ENCODE results near the gene LGALS13. TPM values are rescaled to one million over a fixed set of nuclear protein-coding genes. Genes with fewer than 3 reads are reported as not detected.

LGALS13 gene, protein sequence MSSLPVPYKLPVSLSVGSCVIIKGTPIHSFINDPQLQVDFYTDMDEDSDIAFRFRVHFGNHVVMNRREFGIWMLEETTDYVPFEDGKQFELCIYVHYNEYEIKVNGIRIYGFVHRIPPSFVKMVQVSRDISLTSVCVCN
- total RNA-seq = not detected in 3 replicates

DNA sequence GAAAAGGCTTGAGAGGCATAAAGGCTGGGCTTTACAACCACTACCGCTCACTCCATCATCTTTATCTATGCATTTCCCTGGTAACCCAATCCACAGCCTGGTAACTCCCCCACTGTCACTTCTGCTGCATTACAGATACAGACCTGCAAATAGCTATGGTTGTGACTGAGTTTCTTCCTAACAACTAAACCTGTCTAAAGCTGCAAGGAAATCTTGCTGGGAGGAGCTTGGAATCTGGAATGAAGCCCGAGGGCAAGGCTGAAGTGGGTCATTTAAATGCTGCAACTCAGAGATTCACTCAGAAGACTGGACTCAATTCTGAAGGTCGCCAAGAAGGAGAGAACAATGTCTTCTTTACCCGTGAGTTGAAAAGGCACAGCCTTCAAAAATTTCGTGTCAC is at the start of gene LGALS13:
Gene LGALS13, plus strand, starts transcription at position 301 of the 400 bp plus-strand sequence. Its CDS starts 45 bp downstream, at position 346.
- Mint-ChIP-seq H3K27ac (no peak within 1 kb of the TSS), H3K36me3 (no peaks in the 10 kb centered on the region), H3K27me3 (ENCODE audit: low read depth) (peaks cover 27% of the 10 kb centered on the region), H3K4me1 (no peaks in the 10 kb centered on the region), H3K9me3 (peaks cover 6% of the 10 kb centered on the region), H3K4me3 (no peak within 1 kb of the TSS)
- no peak for DNase-seq (ENCODE audit: low spot score in 2 of 2, unreplicated experiment in 2 of 2)
- TF ChIP-seq, protein P1, sequence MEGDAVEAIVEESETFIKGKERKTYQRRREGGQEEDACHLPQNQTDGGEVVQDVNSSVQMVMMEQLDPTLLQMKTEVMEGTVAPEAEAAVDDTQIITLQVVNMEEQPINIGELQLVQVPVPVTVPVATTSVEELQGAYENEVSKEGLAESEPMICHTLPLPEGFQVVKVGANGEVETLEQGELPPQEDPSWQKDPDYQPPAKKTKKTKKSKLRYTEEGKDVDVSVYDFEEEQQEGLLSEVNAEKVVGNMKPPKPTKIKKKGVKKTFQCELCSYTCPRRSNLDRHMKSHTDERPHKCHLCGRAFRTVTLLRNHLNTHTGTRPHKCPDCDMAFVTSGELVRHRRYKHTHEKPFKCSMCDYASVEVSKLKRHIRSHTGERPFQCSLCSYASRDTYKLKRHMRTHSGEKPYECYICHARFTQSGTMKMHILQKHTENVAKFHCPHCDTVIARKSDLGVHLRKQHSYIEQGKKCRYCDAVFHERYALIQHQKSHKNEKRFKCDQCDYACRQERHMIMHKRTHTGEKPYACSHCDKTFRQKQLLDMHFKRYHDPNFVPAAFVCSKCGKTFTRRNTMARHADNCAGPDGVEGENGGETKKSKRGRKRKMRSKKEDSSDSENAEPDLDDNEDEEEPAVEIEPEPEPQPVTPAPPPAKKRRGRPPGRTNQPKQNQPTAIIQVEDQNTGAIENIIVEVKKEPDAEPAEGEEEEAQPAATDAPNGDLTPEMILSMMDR (IDR thresholded peaks at IDR 0.05; ENCODE audit: unreplicated experiment) = no peak

DNA sequence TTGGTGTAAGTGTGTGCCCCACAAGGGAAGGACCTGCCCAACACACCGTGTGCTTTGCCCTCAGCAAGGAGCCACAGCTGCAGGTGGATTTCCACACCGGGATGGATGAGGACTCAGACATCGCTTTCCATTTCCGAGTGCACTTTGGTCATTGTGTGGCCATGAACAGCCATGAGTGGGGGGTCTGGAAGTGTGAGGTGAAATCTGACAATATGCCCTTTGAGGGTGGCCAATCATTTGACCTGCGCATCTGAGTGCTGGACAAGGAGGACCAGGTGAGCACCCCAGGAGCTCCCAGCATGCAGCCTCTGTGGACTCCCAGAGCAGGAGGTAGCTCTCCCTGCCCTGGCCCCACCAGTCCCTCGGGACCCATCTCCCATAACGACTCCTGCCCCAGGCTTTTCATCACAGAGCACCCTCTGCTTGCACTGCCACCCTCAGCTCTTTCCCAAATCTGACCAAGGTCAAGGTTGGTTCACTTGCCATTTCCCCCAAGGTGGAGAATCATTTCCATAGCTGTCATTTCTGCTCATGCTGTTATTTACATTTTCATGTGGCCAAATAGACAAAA is 49.2 kb upstream of the LGALS13 start:
- peaks cover 5% of the 10 kb centered on the region for H3K4me1 Mint-ChIP-seq
- no peaks in the 10 kb centered on the region for H3K9me3 Mint-ChIP-seq
- no peak overlapping the region for H3K27ac Mint-ChIP-seq
- no peak for DNase-seq (ENCODE audit: low spot score in 2 of 2, unreplicated experiment in 2 of 2)
- TF ChIP-seq, protein P1 (IDR thresholded peaks at IDR 0.05; ENCODE audit: unreplicated experiment) = no peak
- peaks cover 25% of the 10 kb centered on the region for H3K27me3 Mint-ChIP-seq (ENCODE audit: low read depth)
- H3K36me3 Mint-ChIP-seq = no peaks in the 10 kb centered on the region
- no peak overlapping the region for H3K4me3 Mint-ChIP-seq

DNA sequence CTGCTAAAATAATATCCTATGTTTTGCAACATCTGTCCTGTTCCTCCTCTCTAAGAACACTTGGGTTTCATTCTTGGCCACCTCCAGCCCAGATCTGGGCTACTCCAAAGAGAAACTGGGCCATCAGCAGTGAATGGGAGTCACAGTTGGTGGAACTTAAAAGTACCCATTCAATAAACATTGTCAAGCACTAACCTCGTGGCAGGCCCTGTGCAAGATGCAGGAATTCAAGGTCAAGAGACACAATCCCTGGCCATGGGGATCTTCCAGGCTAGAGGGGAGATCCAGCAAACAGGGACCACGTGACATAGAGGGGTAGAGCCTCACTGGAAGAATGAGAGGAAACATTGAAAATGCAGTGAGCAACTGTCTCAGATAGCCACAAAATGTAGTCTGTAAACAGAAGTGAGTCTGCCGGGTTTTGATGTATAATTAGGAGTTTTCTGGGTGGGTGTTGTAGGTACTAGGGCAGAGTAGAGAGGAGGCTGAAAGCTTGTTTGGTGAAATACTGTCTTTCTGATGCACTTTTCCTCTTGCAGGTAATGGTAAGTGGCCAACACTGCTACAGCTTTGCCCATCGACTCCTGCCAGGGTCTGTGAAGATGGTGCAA is 47.5 kb upstream of the LGALS13 start:
- no peak overlapping the region for H3K4me3 Mint-ChIP-seq
- TF ChIP-seq, protein P1 (IDR thresholded peaks at IDR 0.05; ENCODE audit: unreplicated experiment) = no peak
- no peak overlapping the region for H3K27ac Mint-ChIP-seq
- H3K36me3 Mint-ChIP-seq = no peaks in the 10 kb centered on the region
- DNase-seq (ENCODE audit: low spot score in 2 of 2, unreplicated experiment in 2 of 2) = no peak
- peaks cover 10% of the 10 kb centered on the region for H3K4me1 Mint-ChIP-seq
- peaks cover 26% of the 10 kb centered on the region for H3K27me3 Mint-ChIP-seq (ENCODE audit: low read depth)
- no peaks in the 10 kb centered on the region for H3K9me3 Mint-ChIP-seq

DNA sequence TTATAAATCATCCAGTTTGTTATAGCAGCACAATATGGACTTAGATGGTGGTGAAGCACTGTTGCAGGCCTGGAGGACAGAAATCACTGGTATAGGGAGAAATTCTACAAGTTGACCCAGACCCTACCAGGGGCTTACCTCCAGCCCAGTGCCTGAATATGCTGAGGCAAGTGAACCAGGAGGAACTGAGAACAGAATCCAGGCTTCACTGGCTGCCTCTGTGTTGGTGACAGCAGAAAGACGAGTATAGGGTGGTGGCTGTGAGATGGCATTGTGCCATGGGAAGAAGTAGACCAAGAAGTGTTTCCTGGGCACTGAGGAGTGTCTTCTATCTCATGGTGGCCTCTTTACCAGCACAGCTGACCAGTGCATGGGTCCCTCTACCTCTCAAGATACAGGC is 46.4 kb upstream of the LGALS13 start:
- peaks cover 31% of the 10 kb centered on the region for H3K27me3 Mint-ChIP-seq (ENCODE audit: low read depth)

DNA sequence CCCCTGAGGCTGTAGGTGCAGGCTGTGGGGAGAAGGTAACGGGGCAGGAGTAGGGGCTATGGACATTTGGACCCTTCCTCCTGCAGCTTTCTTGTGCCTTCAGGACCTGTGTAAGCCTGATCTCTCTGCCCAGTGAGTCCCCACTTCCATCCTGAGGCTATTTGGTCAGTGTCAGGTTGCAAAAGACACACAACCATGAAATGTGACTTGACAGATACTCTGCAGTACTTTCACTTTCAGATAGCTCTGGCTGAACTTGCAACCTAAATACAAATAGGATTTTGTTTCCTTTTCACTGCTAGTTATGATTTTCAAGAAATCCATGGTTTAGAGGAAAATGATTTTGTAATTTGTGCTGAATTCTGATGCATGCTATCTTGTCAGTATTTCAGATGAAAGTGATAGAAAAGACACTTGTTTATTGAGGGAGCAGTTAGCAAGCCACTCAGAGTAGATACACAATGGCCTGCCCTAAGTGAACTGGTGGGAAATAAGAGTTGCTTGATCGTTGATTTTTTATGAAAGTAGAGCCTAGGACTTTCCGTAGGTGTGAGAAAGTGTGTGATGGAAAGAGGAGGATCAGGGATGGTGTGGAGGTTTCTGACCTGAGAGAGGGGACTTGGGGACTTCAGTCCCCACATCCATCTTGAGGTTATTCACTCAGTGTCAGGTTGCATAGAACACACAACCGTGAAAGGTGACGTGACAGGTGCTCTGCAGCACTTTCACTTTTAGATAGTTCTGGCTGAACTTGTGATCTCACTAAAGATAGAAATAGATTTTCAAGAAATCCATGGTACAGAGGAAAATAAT is 44.3 kb upstream of the LGALS13 start:
- H3K9me3 Mint-ChIP-seq = no peaks in the 10 kb centered on the region
- no peak overlapping the region for H3K4me3 Mint-ChIP-seq
- TF ChIP-seq, protein P1 (IDR thresholded peaks at IDR 0.05; ENCODE audit: unreplicated experiment) = no peak
- peaks cover 31% of the 10 kb centered on the region for H3K27me3 Mint-ChIP-seq (ENCODE audit: low read depth)
- no peak for DNase-seq (ENCODE audit: low spot score in 2 of 2, unreplicated experiment in 2 of 2)
- peaks cover 10% of the 10 kb centered on the region for H3K4me1 Mint-ChIP-seq
- no peak overlapping the region for H3K27ac Mint-ChIP-seq
- no peaks in the 10 kb centered on the region for H3K36me3 Mint-ChIP-seq

More for the DNA sequence above, 46.4 kb upstream of the LGALS13 start:
- no peak overlapping the region for H3K27ac Mint-ChIP-seq
- DNase-seq (ENCODE audit: low spot score in 2 of 2, unreplicated experiment in 2 of 2) = no peak
- H3K36me3 Mint-ChIP-seq = no peaks in the 10 kb centered on the region
- no peak overlapping the region for H3K4me3 Mint-ChIP-seq
- peaks cover 10% of the 10 kb centered on the region for H3K4me1 Mint-ChIP-seq
- no peaks in the 10 kb centered on the region for H3K9me3 Mint-ChIP-seq
- TF ChIP-seq, protein P1 (IDR thresholded peaks at IDR 0.05; ENCODE audit: unreplicated experiment) = no peak
